ENCODE data around the gene ARHGAP15. TPM values are rescaled to one million over a fixed set of nuclear protein-coding genes. Genes with fewer than 3 reads are reported as not detected.

Gene ARHGAP15
- polyA plus RNA-seq, 1 donor, result 16.4 TPM

DNA sequence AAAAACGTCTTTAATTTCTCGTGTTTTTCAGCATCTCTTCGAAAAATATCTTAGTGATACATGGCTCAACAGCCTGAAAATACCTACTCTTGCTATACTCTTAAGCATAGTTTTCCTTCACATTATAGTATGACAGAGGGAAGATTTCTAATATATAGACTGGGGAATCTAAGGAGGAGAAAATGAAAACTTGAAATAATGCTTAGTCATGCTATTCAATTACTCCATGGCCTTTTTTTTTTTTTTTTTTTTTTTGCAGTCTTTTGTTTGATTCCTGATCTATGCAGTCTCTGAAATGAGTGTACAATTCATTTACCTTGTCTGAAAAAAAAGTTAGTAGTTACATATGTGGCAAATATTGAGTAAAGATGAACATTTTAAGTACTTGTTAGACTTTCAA lies 337.8 kb downstream of the ARHGAP15 start:
- no peaks in the 10 kb centered on the region for H3K9me3 ChIP-seq (ENCODE audit: control insufficient read depth, low read depth, low read length)
- 100% methylated on average over 1 of the region's 3 CpGs for WGBS (ENCODE audit: insufficient coverage, low lambda C conversion rate)

GRCh38 chr2:143468341-143468888 lies 339.2 kb downstream of the ARHGAP15 start:
- DNase-seq, result no peak
- H3K27ac ChIP-seq (ENCODE audit: low read length), result no peak overlapping the region
- H3K27me3 ChIP-seq (ENCODE audit: control insufficient read depth, insufficient read depth, low read length), result no peaks in the 10 kb centered on the region
- no peaks in the 10 kb centered on the region for H3K36me3 ChIP-seq (ENCODE audit: control insufficient read depth, insufficient read depth, low read length)
- no peaks in the 10 kb centered on the region for H3K4me1 ChIP-seq (ENCODE audit: control insufficient read depth, insufficient read depth, low read length)
- no peak overlapping the region for H3K4me3 ChIP-seq (ENCODE audit: low read length)
- H3K9me3 ChIP-seq (ENCODE audit: control insufficient read depth, low read depth, low read length), result no peaks in the 10 kb centered on the region

More for the DNA sequence above, 337.8 kb downstream of the ARHGAP15 start:
- no peaks in the 10 kb centered on the region for H3K4me1 ChIP-seq (ENCODE audit: control insufficient read depth, insufficient read depth, low read length)
- no peaks in the 10 kb centered on the region for H3K36me3 ChIP-seq (ENCODE audit: control insufficient read depth, insufficient read depth, low read length)
- no peak for DNase-seq
- no peaks in the 10 kb centered on the region for H3K27me3 ChIP-seq (ENCODE audit: control insufficient read depth, insufficient read depth, low read length)
- H3K4me3 ChIP-seq (ENCODE audit: low read length), result no peak overlapping the region
- H3K27ac ChIP-seq (ENCODE audit: low read length), result no peak overlapping the region

DNA sequence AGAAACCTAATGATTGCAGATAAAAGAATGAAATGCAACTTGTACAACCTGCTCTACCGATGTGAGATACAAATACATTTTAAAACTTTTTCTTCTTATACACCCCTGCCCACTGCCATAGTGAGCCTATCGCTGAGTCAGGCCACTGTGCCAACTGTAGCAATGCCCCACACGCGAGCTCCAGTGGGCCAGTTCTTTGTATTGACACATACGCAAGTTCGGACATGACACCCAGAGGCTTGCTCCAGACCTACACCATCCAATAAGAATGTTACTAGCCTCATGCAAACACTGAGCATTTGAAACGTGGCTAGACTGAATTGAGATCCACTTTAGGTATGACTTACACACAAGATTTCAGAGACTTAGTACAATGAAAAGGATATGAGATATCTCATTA lies 340.1 kb downstream of the ARHGAP15 start:
- H3K4me1 ChIP-seq (ENCODE audit: control insufficient read depth, insufficient read depth, low read length), result no peaks in the 10 kb centered on the region
- H3K4me3 ChIP-seq (ENCODE audit: low read length), result no peak overlapping the region
- H3K9me3 ChIP-seq (ENCODE audit: control insufficient read depth, low read depth, low read length), result no peaks in the 10 kb centered on the region
- no peak for DNase-seq
- no peaks in the 10 kb centered on the region for H3K27me3 ChIP-seq (ENCODE audit: control insufficient read depth, insufficient read depth, low read length)
- H3K36me3 ChIP-seq (ENCODE audit: control insufficient read depth, insufficient read depth, low read length), result no peaks in the 10 kb centered on the region
- no peak overlapping the region for H3K27ac ChIP-seq (ENCODE audit: low read length)
- WGBS (ENCODE audit: insufficient coverage, low lambda C conversion rate), result 100% methylated on average over 1 of the region's 7 CpGs

GRCh38 chr2:143471550-143471949 lies 342.3 kb downstream of the ARHGAP15 start:
- no peak for DNase-seq
- Histone ChIP-seq H3K36me3 (ENCODE audit: control insufficient read depth, insufficient read depth, low read length) (no peaks in the 10 kb centered on the region), H3K9me3 (ENCODE audit: control insufficient read depth, low read depth, low read length) (no peaks in the 10 kb centered on the region), H3K4me3 (ENCODE audit: low read length) (no peak overlapping the region), H3K27ac (ENCODE audit: low read length) (no peak overlapping the region), H3K27me3 (ENCODE audit: control insufficient read depth, insufficient read depth, low read length) (no peaks in the 10 kb centered on the region), H3K4me1 (ENCODE audit: control insufficient read depth, insufficient read depth, low read length) (peaks cover 4% of the 10 kb centered on the region)
- no CpG with 5 or more reads among the region's 1 CpG for WGBS (ENCODE audit: insufficient coverage, low lambda C conversion rate)

GRCh38 chr2:143473216-143473615 lies 344.0 kb downstream of the ARHGAP15 start:
- WGBS (ENCODE audit: insufficient coverage, low lambda C conversion rate), result 65% methylated on average over 2 of the region's 3 CpGs
- Histone ChIP-seq H3K9me3 (ENCODE audit: control insufficient read depth, low read depth, low read length) (no peaks in the 10 kb centered on the region), H3K4me1 (ENCODE audit: control insufficient read depth, insufficient read depth, low read length) (peaks cover 4% of the 10 kb centered on the region), H3K27ac (ENCODE audit: low read length) (no peak overlapping the region), H3K27me3 (ENCODE audit: control insufficient read depth, insufficient read depth, low read length) (no peaks in the 10 kb centered on the region), H3K36me3 (ENCODE audit: control insufficient read depth, insufficient read depth, low read length) (no peaks in the 10 kb centered on the region), H3K4me3 (ENCODE audit: low read length) (no peak overlapping the region)
- no peak for DNase-seq

GRCh38 chr2:143473820-143474219 lies 344.6 kb downstream of the ARHGAP15 start:
- no peak overlapping the region for H3K4me3 ChIP-seq (ENCODE audit: low read length)
- no peak for DNase-seq
- H3K27me3 ChIP-seq (ENCODE audit: control insufficient read depth, insufficient read depth, low read length), result no peaks in the 10 kb centered on the region
- H3K36me3 ChIP-seq (ENCODE audit: control insufficient read depth, insufficient read depth, low read length), result no peaks in the 10 kb centered on the region
- WGBS (ENCODE audit: insufficient coverage, low lambda C conversion rate), result no CpG with 5 or more reads among the region's 3 CpGs
- peaks cover 4% of the 10 kb centered on the region for H3K4me1 ChIP-seq (ENCODE audit: control insufficient read depth, insufficient read depth, low read length)
- H3K9me3 ChIP-seq (ENCODE audit: control insufficient read depth, low read depth, low read length), result no peaks in the 10 kb centered on the region
- H3K27ac ChIP-seq (ENCODE audit: low read length), result peak overlapping the region; percentile 14

DNA sequence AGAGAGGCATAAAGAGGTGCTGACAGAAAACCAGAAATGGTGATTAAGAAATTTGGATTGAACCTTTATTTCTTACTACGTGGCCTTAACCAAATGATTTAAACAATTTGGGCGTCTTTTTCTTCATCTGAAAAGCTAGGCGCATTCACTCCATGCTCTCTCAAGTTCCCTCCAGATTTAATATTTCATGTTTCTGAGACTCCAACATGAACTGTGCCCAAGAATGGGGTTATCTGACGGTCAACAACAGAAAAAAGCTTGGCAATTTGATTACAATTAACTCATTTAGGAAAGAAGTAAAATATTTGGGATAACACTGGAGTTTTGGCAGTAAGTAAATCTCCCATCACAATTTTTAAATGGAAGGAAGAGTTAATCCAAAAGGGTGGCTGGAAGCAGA lies 345.4 kb downstream of the ARHGAP15 start:
- H3K4me3 ChIP-seq (ENCODE audit: low read length), result no peak overlapping the region
- WGBS (ENCODE audit: insufficient coverage, low lambda C conversion rate), result no CpG with 5 or more reads among the region's 4 CpGs
- H3K4me1 ChIP-seq (ENCODE audit: control insufficient read depth, insufficient read depth, low read length), result peaks cover 4% of the 10 kb centered on the region
- H3K27me3 ChIP-seq (ENCODE audit: control insufficient read depth, insufficient read depth, low read length), result no peaks in the 10 kb centered on the region
- no peaks in the 10 kb centered on the region for H3K9me3 ChIP-seq (ENCODE audit: control insufficient read depth, low read depth, low read length)
- no peaks in the 10 kb centered on the region for H3K36me3 ChIP-seq (ENCODE audit: control insufficient read depth, insufficient read depth, low read length)
- no peak overlapping the region for H3K27ac ChIP-seq (ENCODE audit: low read length)
- DNase-seq, result no peak

GRCh38 chr2:143475041-143475776 lies 346.0 kb downstream of the ARHGAP15 start:
- peaks cover 4% of the 10 kb centered on the region for H3K4me1 ChIP-seq (ENCODE audit: control insufficient read depth, insufficient read depth, low read length)
- no peaks in the 10 kb centered on the region for H3K27me3 ChIP-seq (ENCODE audit: control insufficient read depth, insufficient read depth, low read length)
- no peak overlapping the region for H3K4me3 ChIP-seq (ENCODE audit: low read length)
- H3K36me3 ChIP-seq (ENCODE audit: control insufficient read depth, insufficient read depth, low read length), result no peaks in the 10 kb centered on the region
- no peaks in the 10 kb centered on the region for H3K9me3 ChIP-seq (ENCODE audit: control insufficient read depth, low read depth, low read length)
- DNase-seq, result no peak
- WGBS (ENCODE audit: insufficient coverage, low lambda C conversion rate), result no CpG with 5 or more reads among the region's 7 CpGs
- peak overlapping the region; percentile 38 for H3K27ac ChIP-seq (ENCODE audit: low read length)

GRCh38 chr2:143476336-143477087 lies 347.3 kb downstream of the ARHGAP15 start:
- Histone ChIP-seq H3K4me1 (ENCODE audit: control insufficient read depth, insufficient read depth, low read length) (peaks cover 4% of the 10 kb centered on the region), H3K9me3 (ENCODE audit: control insufficient read depth, low read depth, low read length) (no peaks in the 10 kb centered on the region), H3K4me3 (ENCODE audit: low read length) (no peak overlapping the region), H3K36me3 (ENCODE audit: control insufficient read depth, insufficient read depth, low read length) (no peaks in the 10 kb centered on the region), H3K27me3 (ENCODE audit: control insufficient read depth, insufficient read depth, low read length) (no peaks in the 10 kb centered on the region), H3K27ac (ENCODE audit: low read length) (no peak overlapping the region)
- 100% methylated on average over 1 of the region's 2 CpGs for WGBS (ENCODE audit: insufficient coverage, low lambda C conversion rate)
- no peak for DNase-seq

- 100% methylated on average over 1 of the region's 1 CpG for WGBS (ENCODE audit: insufficient coverage, low lambda C conversion rate)
- H3K27me3 ChIP-seq (ENCODE audit: control insufficient read depth, insufficient read depth, low read length), result no peaks in the 10 kb centered on the region
- H3K27ac ChIP-seq (ENCODE audit: low read length), result no peak overlapping the region
- no peaks in the 10 kb centered on the region for H3K9me3 ChIP-seq (ENCODE audit: control insufficient read depth, low read depth, low read length)
- H3K4me1 ChIP-seq (ENCODE audit: control insufficient read depth, insufficient read depth, low read length), result peaks cover 4% of the 10 kb centered on the region
- no peak overlapping the region for H3K4me3 ChIP-seq (ENCODE audit: low read length)
- no peak for DNase-seq
- no peaks in the 10 kb centered on the region for H3K36me3 ChIP-seq (ENCODE audit: control insufficient read depth, insufficient read depth, low read length)
Measured at GRCh38 chr2:143477714-143478443, 348.7 kb downstream of the ARHGAP15 start.

All from large intestine (tissue), 3 donors.